Ovary (tissue), 3 donors: Measurements from ENCODE around the gene TOP1.

Experiments
- CTCF ChIP-seq, 3 donors: fragments of 450-650 bp in 2 of 3; fragments of 200-600 bp in 1 of 3; IDR thresholded peaks; one replicate each; pipeline versions ENCODE4 v1.5.1 to v1.8.0; 2016 to 2022; ENCODE audit warnings: antibody characterized with exemption in 3 of 3, mild to moderate bottlenecking in 1 of 3
- EP300 ChIP-seq: sonication (generic); formaldehyde crosslinking; IDR thresholded peaks from one replicate; pipeline ENCODE4 v1.6.1; 2017; ENCODE audit warnings: antibody characterized with exemption
- donor health status: DM: no; HTN: no; CAD: no.

- TF ChIP-seq CTCF (IDR thresholded peaks at IDR 0.05): no peak
- TF ChIP-seq EP300: no peak
These were observed 18.8 kb downstream of the TOP1 start for GRCh38 chr20:41047279-41047974.
